ENCODE measurements around the gene OR4K13. TPM values are rescaled to one million over a fixed set of nuclear protein-coding genes. Genes with fewer than 3 reads are reported as not detected.

OR4K13 gene, protein sequence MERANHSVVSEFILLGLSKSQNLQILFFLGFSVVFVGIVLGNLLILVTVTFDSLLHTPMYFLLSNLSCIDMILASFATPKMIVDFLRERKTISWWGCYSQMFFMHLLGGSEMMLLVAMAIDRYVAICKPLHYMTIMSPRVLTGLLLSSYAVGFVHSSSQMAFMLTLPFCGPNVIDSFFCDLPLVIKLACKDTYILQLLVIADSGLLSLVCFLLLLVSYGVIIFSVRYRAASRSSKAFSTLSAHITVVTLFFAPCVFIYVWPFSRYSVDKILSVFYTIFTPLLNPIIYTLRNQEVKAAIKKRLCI
- not detected in 2 replicates for total RNA-seq

DNA sequence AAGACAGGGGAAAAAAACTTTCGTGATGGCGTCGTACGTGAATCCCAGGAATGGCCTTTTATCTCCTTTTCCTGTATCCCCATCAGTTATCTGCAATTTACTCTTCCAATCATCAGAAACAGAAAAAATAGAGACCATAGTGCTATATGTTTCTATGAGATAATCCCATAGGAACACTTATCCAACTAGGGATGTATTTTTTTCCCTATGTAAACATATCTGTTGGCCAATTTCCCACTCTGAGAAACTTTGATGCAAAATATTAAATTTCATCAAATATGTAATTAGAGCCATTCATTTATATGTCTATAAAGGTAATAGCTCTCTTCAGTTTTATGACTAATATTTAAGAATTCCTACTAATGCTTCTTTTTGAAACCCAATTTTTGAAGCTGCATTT lies at the start of gene OR4K13:
Gene OR4K13 (minus strand): TSS at position 101 of the 400 bp plus-strand sequence. CDS start 1,280 bp downstream, outside the sequence.
- intact Hi-C loops (cut with micrococcal nuclease): no loop called here

DNA sequence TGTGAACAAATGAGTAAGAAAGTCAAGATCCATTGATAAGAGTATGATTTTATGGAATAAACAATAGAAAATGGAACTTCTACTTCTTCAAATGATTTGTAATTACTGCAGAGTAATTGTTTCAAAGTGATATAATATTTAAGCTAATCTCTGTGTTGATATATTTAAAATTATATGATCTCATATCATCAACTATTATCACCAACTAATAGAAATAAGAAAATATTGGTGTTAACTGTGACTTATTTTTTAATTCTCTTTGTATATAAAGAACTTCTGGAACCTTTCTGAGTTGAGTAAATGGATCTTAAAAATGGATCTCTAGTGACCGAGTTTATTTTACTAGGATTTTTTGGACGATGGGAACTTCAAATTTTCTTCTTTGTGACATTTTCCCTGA lies 23.9 kb upstream of the OR4K13 start, which contains the start of gene OR4L1:
Gene OR4L1 (plus strand): TSS at position 301 of the 400 bp plus-strand sequence. CDS start 0 bp downstream, at position 301.
- intact Hi-C loops (cut with micrococcal nuclease): no loop called here

DNA sequence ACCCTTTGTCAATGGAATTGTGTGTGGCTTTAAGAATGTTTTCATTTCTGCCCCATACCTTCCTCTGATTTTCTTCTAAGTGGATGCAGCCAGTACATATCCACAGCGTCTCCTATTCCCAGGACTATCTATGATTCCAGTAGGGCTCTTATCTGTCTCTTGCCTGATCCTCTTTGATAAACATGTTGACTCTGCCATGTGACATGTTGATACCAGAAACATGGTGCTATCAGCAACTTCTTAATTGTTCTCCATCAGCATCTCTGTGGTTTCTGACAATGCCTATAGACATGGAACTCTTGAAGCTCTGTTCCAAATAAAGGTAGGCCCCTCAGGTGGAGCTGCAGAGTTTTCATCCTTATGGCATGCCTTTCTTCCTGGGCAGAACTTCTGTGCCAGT lies 12.4 kb upstream of the OR4K13 start:
- intact Hi-C loops (cut with micrococcal nuclease): no loop called here

DNA sequence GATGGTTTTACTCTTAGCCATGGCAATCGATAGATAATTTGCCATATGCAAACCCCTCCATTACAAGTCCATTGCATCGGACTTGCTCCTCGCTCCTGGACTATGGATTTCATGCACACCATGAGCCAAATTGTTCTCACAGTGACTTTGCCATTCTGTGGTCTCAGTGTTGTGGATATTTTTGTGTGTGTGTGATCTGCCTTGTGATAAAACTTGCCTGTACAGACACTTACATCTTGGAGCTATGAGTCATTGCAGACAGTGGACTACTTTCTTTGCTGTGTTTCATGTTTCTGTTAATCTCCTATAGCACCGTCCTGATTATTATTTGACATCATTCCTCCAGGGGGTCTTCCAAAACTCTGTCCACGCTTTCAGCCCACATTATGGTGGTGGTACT lies 8.4 kb upstream of the OR4K13 start:
- intact Hi-C loops (cut with micrococcal nuclease): no loop called here

DNA sequence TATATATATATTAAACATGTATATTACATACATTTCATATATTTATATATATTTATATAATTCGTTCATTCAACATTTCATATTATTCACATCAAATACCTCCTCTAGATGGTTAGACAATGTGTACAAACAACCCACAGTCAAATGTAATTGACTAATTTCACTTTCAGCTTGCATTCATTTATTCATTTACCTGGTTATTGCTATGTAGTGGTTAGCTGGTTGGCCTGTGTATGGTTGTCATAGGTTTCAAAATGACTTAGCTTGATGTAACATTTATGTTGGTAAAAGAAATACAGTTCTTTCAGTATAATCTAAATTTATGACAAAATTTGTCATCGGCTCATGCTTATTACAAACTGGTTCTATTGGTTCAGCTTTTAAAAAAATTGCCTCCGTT lies 389 bp downstream of the OR4K13 start:
- intact Hi-C loops (cut with micrococcal nuclease): no loop called here

DNA sequence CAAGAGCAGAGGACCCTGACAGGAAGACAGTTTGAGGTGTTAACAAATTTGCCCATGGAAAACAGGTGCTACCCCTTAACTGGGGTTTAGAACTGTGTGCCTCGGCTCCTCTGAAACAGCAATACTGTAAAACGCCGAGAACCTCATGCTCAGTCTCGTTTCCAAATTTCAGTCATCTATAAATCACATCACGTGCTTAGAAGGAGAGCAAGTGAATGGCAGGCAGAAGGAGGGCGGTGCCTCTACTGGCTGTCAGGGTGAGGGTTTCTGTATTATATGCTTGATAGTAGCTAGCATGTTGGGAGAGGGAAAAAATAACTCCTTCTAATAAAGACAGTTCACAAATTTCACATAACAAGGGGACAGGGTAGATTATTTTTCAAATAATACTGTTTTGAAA lies 4.8 kb downstream of the OR4K13 start:
- intact Hi-C loops (cut with micrococcal nuclease): no loop called here

DNA sequence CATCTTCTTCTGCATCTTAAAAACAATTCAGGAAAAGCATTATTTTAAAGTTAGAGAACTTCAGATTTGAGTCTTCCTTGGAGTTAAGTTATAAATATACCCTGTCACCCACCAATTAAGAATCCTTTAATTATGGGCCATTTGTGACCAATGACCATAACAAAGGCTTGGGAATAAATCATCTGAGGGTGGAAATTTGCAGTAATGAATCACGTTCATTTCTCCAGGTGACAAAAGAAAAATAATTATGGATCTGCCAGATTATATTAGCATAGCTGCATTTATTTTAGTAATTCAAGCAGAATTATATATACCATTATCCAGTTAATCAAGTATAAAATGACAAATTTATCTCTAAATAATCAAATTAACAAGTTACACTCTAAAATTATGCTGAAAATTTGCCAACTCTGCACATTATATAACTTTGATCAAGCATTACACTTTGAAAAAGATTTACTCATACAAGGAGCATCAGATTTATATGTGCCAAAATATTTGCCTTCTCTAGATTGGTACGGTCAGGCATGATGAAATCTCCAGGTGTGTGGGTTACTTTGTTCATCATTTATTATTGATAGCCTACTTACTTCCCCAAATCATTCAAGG lies 16.5 kb downstream of the OR4K13 start, which contains the start of gene OR4K14:
Gene OR4K14 (minus strand): TSS at position 51 of the 609 bp plus-strand sequence. CDS start 4,114 bp downstream, outside the sequence.
- intact Hi-C loops (cut with micrococcal nuclease): no loop called here

DNA sequence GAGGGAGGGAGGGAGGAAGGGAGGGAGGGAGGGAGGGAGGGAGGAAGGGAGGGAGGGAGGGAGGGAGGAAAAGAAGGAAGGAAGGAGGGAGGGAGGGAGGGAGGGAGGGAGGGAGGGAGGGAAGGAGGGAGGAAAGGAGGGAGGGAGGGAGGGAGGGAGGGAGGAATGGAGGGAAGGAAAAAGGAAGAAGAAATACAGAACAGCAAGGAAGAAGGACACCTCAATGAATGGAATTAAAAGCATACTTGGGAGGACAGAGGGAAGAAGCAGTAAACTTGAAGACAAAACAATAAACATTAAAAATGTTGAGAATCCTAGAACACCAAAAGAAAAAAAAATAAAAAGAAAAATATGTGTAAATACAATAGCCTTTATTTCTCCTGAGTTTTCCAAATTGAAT lies 27.7 kb downstream of the OR4K13 start:
- intact Hi-C loops (cut with micrococcal nuclease): no loop called here

DNA sequence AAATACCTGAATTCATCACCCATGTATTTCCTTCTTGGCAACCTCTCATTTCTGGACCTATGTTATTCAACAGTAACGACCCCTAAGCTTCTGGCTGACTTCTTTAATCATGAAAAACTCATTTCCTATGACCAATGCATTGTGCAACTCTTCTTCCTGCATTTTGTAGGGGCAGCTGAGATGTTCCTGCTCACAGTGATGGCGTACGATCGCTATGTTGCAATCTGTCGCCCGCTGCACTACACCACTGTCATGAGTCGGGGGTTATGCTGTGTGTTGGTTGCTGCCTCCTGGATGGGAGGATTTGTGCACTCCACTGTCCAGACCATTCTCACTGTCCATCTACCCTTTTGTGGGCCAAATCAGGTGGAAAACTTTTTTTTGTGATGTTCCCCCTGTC lies 33.5 kb downstream of the OR4K13 start:
- intact Hi-C loops (cut with micrococcal nuclease): no loop called here

DNA sequence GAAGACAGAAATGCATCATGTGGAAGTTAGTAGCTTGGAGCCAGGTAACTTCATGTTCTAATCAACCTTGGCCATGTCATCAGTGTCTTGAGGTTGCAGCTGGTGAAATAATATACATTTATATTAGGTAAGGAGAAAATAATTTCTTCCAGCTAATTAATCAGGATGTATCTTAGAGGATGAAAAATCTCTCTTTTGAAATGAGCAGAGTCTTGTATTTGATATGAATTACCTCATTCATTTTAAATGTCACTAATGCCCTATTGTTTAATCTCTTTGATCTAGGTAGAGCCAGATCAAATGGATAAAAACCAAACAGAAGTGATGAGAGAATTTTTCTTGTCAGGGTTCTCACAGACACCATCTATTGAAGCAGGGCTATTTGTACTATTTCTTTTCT lies 34.0 kb downstream of the OR4K13 start, which contains the start of gene OR4Q2:
Gene OR4Q2 (plus strand): TSS at position 301 of the 400 bp plus-strand sequence.
- intact Hi-C loops (cut with micrococcal nuclease): no loop called here

DNA sequence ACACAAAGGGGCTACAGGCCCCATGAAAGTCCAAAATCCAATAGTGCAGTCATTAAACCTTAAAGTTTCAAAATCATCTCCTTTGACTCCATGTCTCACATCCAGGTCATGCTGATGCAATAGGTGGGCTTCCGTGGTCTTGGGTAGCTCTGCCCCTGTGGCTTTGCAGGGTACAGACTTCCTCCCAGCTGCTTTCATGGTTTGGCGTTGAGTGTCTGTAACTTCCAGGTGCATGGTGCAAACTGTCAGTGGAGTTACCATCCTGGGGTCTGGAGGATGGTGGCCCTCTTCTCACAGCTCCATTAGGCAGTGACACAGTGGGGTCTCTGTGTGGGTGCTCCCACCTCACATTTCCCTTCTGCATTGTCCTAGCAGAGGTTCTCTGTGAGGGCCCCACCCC lies 42.4 kb downstream of the OR4K13 start:
- intact Hi-C loops (cut with micrococcal nuclease): no loop called here

Other genes starting within 250 kb of the OR4K13 start
- not detected in 2 replicates for gene OR4N2, start 232.3 kb downstream of the OR4K13 start, total RNA-seq
- not detected in 2 replicates for gene OR4K2, start 160.9 kb downstream of the OR4K13 start, total RNA-seq
- gene OR4K5, start 115.4 kb downstream of the OR4K13 start, total RNA-seq: not detected in 2 replicates
- not detected in 2 replicates for gene OR4K1, start 105.1 kb downstream of the OR4K13 start, total RNA-seq
- not detected in 2 replicates for gene OR4K15, start 60.4 kb downstream of the OR4K13 start, total RNA-seq
- not detected in 2 replicates for gene OR4Q2, start 33.9 kb downstream of the OR4K13 start, total RNA-seq
- gene OR4K14, start 16.7 kb downstream of the OR4K13 start, total RNA-seq: not detected in 2 replicates
- gene OR4L1, start 24.0 kb upstream of the OR4K13 start, total RNA-seq: not detected in 2 replicates
- gene OR4K17, start 74.7 kb upstream of the OR4K13 start, total RNA-seq: not detected in 2 replicates
- not detected in 2 replicates for gene OR4N5, start 102.8 kb upstream of the OR4K13 start, total RNA-seq
- not detected in 2 replicates for gene OR11G2, start 154.9 kb upstream of the OR4K13 start, total RNA-seq
- not detected in 2 replicates for gene OR11H6, start 187.7 kb upstream of the OR4K13 start, total RNA-seq
- gene OR11H7, start 192.9 kb upstream of the OR4K13 start, total RNA-seq: not detected in 2 replicates
- not detected in 2 replicates for gene OR11H4, start 203.2 kb upstream of the OR4K13 start, total RNA-seq

Measured in T-helper 2 cell treated with Interferon-gamma antibody and Interleukin-4, amounts not matched to agents 100 ng/mL and 5 ng/mL, for 36 hours (primary cell).